ENCODE measurements around the gene GDF11.

Gene GDF11

GRCh38 chr12:55743406-55744339 is 751 bp downstream of the GDF11 start:
- peak; percentile 74 for DNase-seq (ENCODE audit: low read depth)
- TF ChIP-seq CTCF (IDR thresholded peaks at IDR 0.05; ENCODE audit: low read length, missing control alignments): peak; percentile 5
- H3K4me3 ChIP-seq (replicated peaks; ENCODE audit: low read depth, low read length): peak overlapping the region; percentile 69

- TF ChIP-seq CTCF (IDR thresholded peaks at IDR 0.05; ENCODE audit: low read length, missing control alignments): no peak
- no peak for DNase-seq (ENCODE audit: low read depth)
Observed at GRCh38 chr12:55744340-55745030, 1.6 kb downstream of the GDF11 start.

GRCh38 chr12:55745361-55746173 is 2.6 kb downstream of the GDF11 start:
- H3K4me3 ChIP-seq (replicated peaks; ENCODE audit: low read depth, low read length): peak overlapping the region; percentile 30
- no peak for TF ChIP-seq CTCF (IDR thresholded peaks at IDR 0.05; ENCODE audit: low read length, missing control alignments)

More at GRCh38 chr12:55744340-55745030, 1.6 kb downstream of the GDF11 start:
- H3K4me3 ChIP-seq (replicated peaks; ENCODE audit: low read depth, low read length): peak overlapping the region; percentile 69

DNA sequence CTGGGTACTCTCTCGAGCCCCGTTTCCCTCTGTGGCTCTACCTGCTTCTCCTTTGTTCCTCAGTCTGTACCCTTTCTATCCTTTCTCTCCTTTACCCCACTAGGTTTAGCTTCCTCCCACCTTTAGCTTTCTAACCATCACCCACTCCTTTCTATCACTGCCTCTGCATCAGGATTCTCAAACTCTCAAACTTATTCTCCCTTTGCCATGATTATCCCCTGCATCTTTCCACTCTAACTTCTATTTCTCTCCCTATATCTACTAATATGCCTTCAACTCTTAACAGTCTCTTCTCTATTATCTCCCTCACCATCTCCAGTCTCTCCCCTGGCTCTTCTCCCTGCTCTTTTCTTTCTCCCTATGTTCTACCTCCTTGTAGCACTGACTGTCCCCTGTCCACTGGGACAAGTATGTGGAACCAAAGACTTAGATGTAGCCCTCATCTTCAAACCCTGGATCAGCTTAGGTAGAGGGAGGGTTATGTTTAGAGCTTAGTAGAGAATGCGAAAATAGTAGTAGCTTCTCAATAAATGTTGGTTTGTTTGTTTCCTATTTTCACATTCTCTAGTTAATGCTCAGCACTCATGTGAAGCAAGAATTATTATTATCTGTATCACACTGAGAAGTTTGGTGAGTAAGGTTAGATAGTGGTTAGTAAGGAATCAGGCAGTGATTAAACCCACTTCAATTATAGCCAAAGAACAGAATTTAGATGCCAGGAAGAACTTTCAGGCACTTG is 3.4 kb downstream of the GDF11 start:
- TF ChIP-seq CTCF (IDR thresholded peaks at IDR 0.05; ENCODE audit: low read length, missing control alignments): no peak
- DNase-seq (ENCODE audit: low read depth): no peak
- no peak overlapping the region for H3K4me3 ChIP-seq (replicated peaks; ENCODE audit: low read depth, low read length)

More at GRCh38 chr12:55745361-55746173, 2.6 kb downstream of the GDF11 start:
- peak; percentile 50 for DNase-seq (ENCODE audit: low read depth)

GRCh38 chr12:55746913-55747231 is 4.0 kb downstream of the GDF11 start:
- TF ChIP-seq CTCF (IDR thresholded peaks at IDR 0.05; ENCODE audit: low read length, missing control alignments): no peak
- no peak for DNase-seq (ENCODE audit: low read depth)
- no peak overlapping the region for H3K4me3 ChIP-seq (replicated peaks; ENCODE audit: low read depth, low read length)

Measured in fibroblast of pulmonary artery (primary cell).